SHP77 (cell line): Measurements from ENCODE around the gene NOB1.
A peak's percentile ranks its signal among the peaks of the same experiment; 100 is the strongest.
"Not testable (repeated sequence)": the region's sequence is repeated elsewhere in the genome, so short reads cannot be mapped to it uniquely, and the experiment has no call there.

Experiments
- DNase-seq, 2 experiments: peaks; one replicate each; lab custom pipeline; 2025; lab: John Stamatoyannopoulos, UW

NOB1 gene

GRCh38 chr16:69754469-69755310 is at the start of gene NOB1:
Gene NOB1 (minus strand): TSS chr16:69754926. CDS start chr16:69754910, 16 bp downstream.
- peak; percentile 96 to 99 for DNase-seq

GRCh38 chr16:69804297-69804696 is 49.6 kb upstream of the NOB1 start:
- DNase-seq, result no peak

GRCh38 chr16:69799611-69800031 is 44.9 kb upstream of the NOB1 start:
- DNase-seq, result no peak

GRCh38 chr16:69798466-69798865 is 43.7 kb upstream of the NOB1 start:
- no peak for DNase-seq

- DNase-seq, result peak; percentile 58
Observed at GRCh38 chr16:69796285-69797118, 41.8 kb upstream of the NOB1 start.

GRCh38 chr16:69794486-69794885 is 39.8 kb upstream of the NOB1 start:
- DNase-seq, result no peak

- DNase-seq, result no peak
Observed at GRCh38 chr16:69793526-69793925, 38.8 kb upstream of the NOB1 start.

GRCh38 chr16:69791391-69791847 is 36.7 kb upstream of the NOB1 start:
- DNase-seq, result not testable (repeated sequence)

GRCh38 chr16:69787883-69788282 is 33.2 kb upstream of the NOB1 start:
- DNase-seq, result no peak

GRCh38 chr16:69784586-69784985 is 29.9 kb upstream of the NOB1 start:
- DNase-seq, result no peak

GRCh38 chr16:69781118-69781517 is 26.4 kb upstream of the NOB1 start:
- DNase-seq, result no peak

- no peak for DNase-seq
Observed at GRCh38 chr16:69779724-69780123, 25.0 kb upstream of the NOB1 start.

GRCh38 chr16:69775563-69775962 is 20.8 kb upstream of the NOB1 start:
- no peak for DNase-seq

- no peak for DNase-seq
Observed at GRCh38 chr16:69773260-69773947, 18.7 kb upstream of the NOB1 start.

GRCh38 chr16:69771651-69771967 is 16.9 kb upstream of the NOB1 start:
- DNase-seq, result no peak

- no peak for DNase-seq
Observed at GRCh38 chr16:69769404-69769803, 14.7 kb upstream of the NOB1 start.

- DNase-seq, result no peak
Observed at GRCh38 chr16:69768666-69769065, 13.9 kb upstream of the NOB1 start.

- no peak for DNase-seq
Observed at GRCh38 chr16:69767459-69768229, 12.9 kb upstream of the NOB1 start.

- no peak for DNase-seq
Observed at GRCh38 chr16:69763599-69763942, 8.8 kb upstream of the NOB1 start.

GRCh38 chr16:69762814-69763598 is 8.3 kb upstream of the NOB1 start:
- DNase-seq, result no peak
